ENCODE results near the gene NUDT2.

- TF ChIP-seq CTCF (IDR thresholded peaks at IDR 0.05): no peak
- no peak for TF ChIP-seq EZH2 (IDR thresholded peaks at IDR 0.05; ENCODE audit: borderline replicate concordance, insufficient read depth, low read depth, low read length, poor library complexity, severe bottlenecking)
Observed at GRCh38 chr9:34322899-34323591, 6.3 kb upstream of the NUDT2 start.

All from B cell (primary cell).